Stimulated activated naive B cell treated with anti-CD40 and anti-IgM and Interleukin-4, amounts not matched to agents 10 μg/mL and 1 μg/mL and 100 μg/mL, for 72 hours (primary cell): Measurements from ENCODE around the gene SPANXB1.
"Not testable (repeated sequence)": the region's sequence is repeated elsewhere in the genome, so short reads cannot be mapped to it uniquely, and the experiment has no call there.

Experiments
- ATAC-seq, 2 donors: fragments of 150-1000 bp; cut with Tn5 transposase; replicated peaks; 2 replicates each; pipeline ENCODE4 v1.10.0; 2021; ENCODE audit warnings: moderate library complexity in 1 of 2
- DNase-seq: peaks from one replicate; pipeline ENCODE4 v3.0.0; 2021
- H3K27ac Mint-ChIP-seq: one replicate; pipeline ENCODE4 v1.8.0; 2022; ENCODE audit warnings: mild to moderate bottlenecking, mixed read lengths
- H3K27me3 Mint-ChIP-seq, 2 donors: one replicate each; pipeline ENCODE4 v1.8.0; 2022; ENCODE audit warnings: mixed read lengths in 2 of 2
- H3K36me3 Mint-ChIP-seq, 2 donors: one replicate each; pipeline ENCODE4 v1.8.0; 2022; ENCODE audit warnings: mixed read lengths in 2 of 2, mild to moderate bottlenecking in 1 of 2
- H3K4me1 Mint-ChIP-seq, 2 donors: one replicate each; pipeline ENCODE4 v1.8.0; 2022; ENCODE audit warnings: mixed read lengths in 2 of 2, mild to moderate bottlenecking in 1 of 2
- H3K4me3 Mint-ChIP-seq, 2 donors: one replicate each; pipeline ENCODE4 v1.8.0; 2022; ENCODE audit warnings: mild to moderate bottlenecking in 2 of 2, mixed read lengths in 2 of 2, moderate library complexity in 1 of 2
- H3K9me3 Mint-ChIP-seq, 2 donors: one replicate each; pipeline ENCODE4 v1.8.0; 2022; ENCODE audit warnings: mixed read lengths in 2 of 2, mild to moderate bottlenecking in 1 of 2

SPANXB1 gene, protein sequence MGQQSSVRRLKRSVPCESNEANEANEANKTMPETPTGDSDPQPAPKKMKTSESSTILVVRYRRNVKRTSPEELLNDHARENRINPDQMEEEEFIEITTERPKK

DNA sequence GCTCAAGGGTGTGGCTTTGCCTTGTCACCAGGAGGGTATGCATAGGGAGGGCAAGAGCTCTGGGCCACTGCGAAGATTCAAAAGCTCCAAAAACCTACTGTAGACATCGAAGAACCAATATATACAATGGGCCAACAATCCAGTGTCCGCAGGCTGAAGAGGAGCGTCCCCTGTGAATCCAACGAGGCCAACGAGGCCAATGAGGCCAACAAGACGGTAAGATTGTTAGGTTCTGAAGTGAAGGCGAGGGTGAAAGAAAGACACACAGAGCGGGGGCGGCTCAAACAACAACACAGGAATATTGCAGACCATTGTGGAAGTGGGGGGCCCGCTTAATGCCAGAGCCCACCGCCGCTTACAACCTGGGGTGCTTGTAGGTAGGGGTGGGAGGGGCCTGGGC, at the start of gene SPANXB1:
Gene SPANXB1 (plus strand): TSS at position 27 of the 400 bp plus-strand sequence. CDS start 100 bp downstream, at position 127.
- not testable (repeated sequence) for H3K27ac Mint-ChIP-seq, H3K4me1 Mint-ChIP-seq, H3K4me3 Mint-ChIP-seq, DNase-seq, H3K36me3 Mint-ChIP-seq, H3K9me3 Mint-ChIP-seq, H3K27me3 Mint-ChIP-seq, ATAC-seq

DNA sequence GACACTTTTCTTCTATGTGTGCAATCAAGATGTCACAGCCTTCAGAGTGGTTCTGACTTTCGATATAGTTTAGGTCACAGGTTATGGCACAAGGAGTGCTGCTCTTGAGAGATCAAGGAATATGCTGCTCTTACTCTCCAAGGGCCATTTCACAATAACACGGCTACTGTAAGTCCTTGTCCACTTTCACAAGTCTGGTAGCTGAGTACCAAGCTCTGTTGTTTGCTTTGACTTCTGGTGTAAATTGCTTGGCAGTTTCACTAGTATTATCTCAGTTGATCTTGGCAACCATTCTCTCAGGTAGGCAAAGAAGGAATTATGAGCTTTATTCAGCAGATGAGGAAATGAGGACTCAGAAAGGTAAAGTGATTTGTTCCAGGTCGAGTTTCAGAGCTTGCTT, 35.4 kb upstream of the SPANXB1 start:
- Mint-ChIP-seq H3K27me3 (no peaks in the 10 kb centered on the region), H3K27ac (no peak overlapping the region), H3K4me1 (no peaks in the 10 kb centered on the region), H3K36me3 (no peaks in the 10 kb centered on the region), H3K9me3 (no peaks in the 10 kb centered on the region), H3K4me3 (no peak overlapping the region)
- ATAC-seq (no peak), DNase-seq (no peak)

GRCh38 chrX:140971099-140971795, 31.1 kb upstream of the SPANXB1 start:
- Mint-ChIP-seq H3K27ac (no peak overlapping the region), H3K4me3 (no peak overlapping the region), H3K4me1 (no peaks in the 10 kb centered on the region), H3K36me3 (no peaks in the 10 kb centered on the region), H3K9me3 (peaks cover 0 to 8% of the 10 kb centered on the region in 2 donors), H3K27me3 (no peaks in the 10 kb centered on the region)
- DNase-seq, result no peak
- ATAC-seq, result no peak

DNA sequence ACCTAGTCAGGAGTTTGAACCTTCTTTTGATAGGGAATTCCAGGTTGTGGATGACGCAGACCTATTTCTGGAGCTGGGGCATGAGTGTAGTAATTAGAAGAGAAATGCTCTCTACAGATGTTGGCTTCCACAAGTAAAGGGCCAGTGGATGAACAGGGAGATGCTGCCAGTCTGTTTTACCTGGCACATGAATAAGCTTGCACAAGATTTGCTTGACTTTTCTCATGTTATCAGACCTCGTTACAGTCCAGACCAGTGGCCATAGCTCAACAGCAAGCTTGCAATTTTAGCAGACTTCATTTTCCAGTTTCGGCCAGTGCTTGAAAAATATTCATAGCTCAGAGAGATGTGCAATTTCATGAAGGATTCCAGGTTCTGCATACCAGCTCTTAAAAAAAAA, 26.9 kb upstream of the SPANXB1 start:
- H3K9me3 Mint-ChIP-seq, result peaks cover 0 to 8% of the 10 kb centered on the region in 2 donors
- no peaks in the 10 kb centered on the region for H3K4me1 Mint-ChIP-seq
- H3K36me3 Mint-ChIP-seq, result no peaks in the 10 kb centered on the region
- ATAC-seq, result no peak
- DNase-seq, result no peak
- H3K27ac Mint-ChIP-seq, result no peak overlapping the region
- H3K4me3 Mint-ChIP-seq, result no peak overlapping the region
- no peaks in the 10 kb centered on the region for H3K27me3 Mint-ChIP-seq

- no peaks in the 10 kb centered on the region for H3K36me3 Mint-ChIP-seq
- no peak overlapping the region for H3K27ac Mint-ChIP-seq
- ATAC-seq, result no peak
- DNase-seq, result no peak
- H3K9me3 Mint-ChIP-seq, result no peaks in the 10 kb centered on the region
- no peak overlapping the region for H3K4me3 Mint-ChIP-seq
- no peaks in the 10 kb centered on the region for H3K27me3 Mint-ChIP-seq
- no peaks in the 10 kb centered on the region for H3K4me1 Mint-ChIP-seq
Observed at GRCh38 chrX:140980271-140980670, 22.1 kb upstream of the SPANXB1 start.

DNA sequence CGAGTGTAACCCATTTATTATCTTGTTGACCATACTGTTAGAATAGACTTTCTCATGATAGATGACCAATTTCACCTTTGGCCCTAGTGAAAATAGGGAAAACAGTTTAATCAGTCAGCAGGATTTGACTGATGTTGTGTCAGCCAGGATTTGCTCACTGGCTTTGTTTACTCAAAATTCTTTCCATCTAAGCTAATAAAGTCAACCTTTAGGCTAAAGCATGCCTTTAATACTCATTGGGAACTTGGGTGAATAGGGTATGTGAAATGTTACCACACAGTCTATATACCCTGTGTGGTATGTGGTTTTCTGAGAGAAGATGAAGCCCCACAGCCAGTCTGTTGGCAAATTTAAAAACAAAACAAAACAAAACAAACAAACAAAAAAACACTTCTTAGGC, 18.7 kb upstream of the SPANXB1 start:
- ATAC-seq (no peak), DNase-seq (no peak)
- H3K4me1 Mint-ChIP-seq, result no peaks in the 10 kb centered on the region
- no peaks in the 10 kb centered on the region for H3K36me3 Mint-ChIP-seq
- H3K27me3 Mint-ChIP-seq, result no peaks in the 10 kb centered on the region
- no peaks in the 10 kb centered on the region for H3K9me3 Mint-ChIP-seq
- H3K4me3 Mint-ChIP-seq, result no peak overlapping the region
- no peak overlapping the region for H3K27ac Mint-ChIP-seq

- not testable (repeated sequence) for H3K27me3 Mint-ChIP-seq, H3K36me3 Mint-ChIP-seq, H3K27ac Mint-ChIP-seq, H3K4me1 Mint-ChIP-seq, H3K4me3 Mint-ChIP-seq, DNase-seq, ATAC-seq, H3K9me3 Mint-ChIP-seq
Observed at GRCh38 chrX:141005243-141005642, 2.8 kb downstream of the SPANXB1 start.

GRCh38 chrX:141044246-141044645, 41.9 kb downstream of the SPANXB1 start:
- DNase-seq, H3K9me3 Mint-ChIP-seq, H3K36me3 Mint-ChIP-seq, H3K27me3 Mint-ChIP-seq, H3K27ac Mint-ChIP-seq, ATAC-seq, H3K4me3 Mint-ChIP-seq, H3K4me1 Mint-ChIP-seq: not testable (repeated sequence)

DNA sequence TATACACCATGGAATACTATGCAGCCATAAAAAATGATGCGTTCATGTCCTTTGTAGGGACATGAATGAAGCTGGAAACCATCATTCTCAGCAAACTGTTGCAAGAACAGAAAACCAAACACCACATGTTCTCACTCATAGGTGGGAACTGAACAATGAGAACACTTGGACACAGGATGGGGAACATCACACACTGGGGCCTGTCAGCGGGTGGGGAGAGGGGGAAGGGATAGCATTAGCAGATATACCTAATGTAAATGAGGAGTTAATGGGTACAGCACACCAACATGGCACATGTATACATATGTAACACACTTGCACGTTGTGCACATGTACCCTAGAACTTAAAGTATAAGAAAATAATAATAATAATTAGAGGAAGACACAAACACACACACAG, 47.5 kb downstream of the SPANXB1 start:
- H3K27me3 Mint-ChIP-seq, H3K9me3 Mint-ChIP-seq, H3K4me1 Mint-ChIP-seq, H3K27ac Mint-ChIP-seq, H3K36me3 Mint-ChIP-seq, DNase-seq, H3K4me3 Mint-ChIP-seq, ATAC-seq: not testable (repeated sequence)

GRCh38 chrX:141052098-141052497, 49.7 kb downstream of the SPANXB1 start:
- not testable (repeated sequence) for H3K27me3 Mint-ChIP-seq, H3K27ac Mint-ChIP-seq, ATAC-seq, DNase-seq, H3K9me3 Mint-ChIP-seq, H3K4me1 Mint-ChIP-seq, H3K4me3 Mint-ChIP-seq, H3K36me3 Mint-ChIP-seq
